GM19395 (cell line): ENCODE measurements around the gene XNDC1N.
"Not testable (repeated sequence)": the region's sequence is repeated elsewhere in the genome, so short reads cannot be mapped to it uniquely, and the experiment has no call there.

Experiments
- ATAC-seq: cut with Tn5 transposase; IDR thresholded peaks from one replicate; pipeline ENCODE4 v1.9.1; 2021; ENCODE audit warnings: mild to moderate bottlenecking, moderate library complexity; ENCODE audit not compliant: unreplicated experiment

Gene XNDC1N

DNA sequence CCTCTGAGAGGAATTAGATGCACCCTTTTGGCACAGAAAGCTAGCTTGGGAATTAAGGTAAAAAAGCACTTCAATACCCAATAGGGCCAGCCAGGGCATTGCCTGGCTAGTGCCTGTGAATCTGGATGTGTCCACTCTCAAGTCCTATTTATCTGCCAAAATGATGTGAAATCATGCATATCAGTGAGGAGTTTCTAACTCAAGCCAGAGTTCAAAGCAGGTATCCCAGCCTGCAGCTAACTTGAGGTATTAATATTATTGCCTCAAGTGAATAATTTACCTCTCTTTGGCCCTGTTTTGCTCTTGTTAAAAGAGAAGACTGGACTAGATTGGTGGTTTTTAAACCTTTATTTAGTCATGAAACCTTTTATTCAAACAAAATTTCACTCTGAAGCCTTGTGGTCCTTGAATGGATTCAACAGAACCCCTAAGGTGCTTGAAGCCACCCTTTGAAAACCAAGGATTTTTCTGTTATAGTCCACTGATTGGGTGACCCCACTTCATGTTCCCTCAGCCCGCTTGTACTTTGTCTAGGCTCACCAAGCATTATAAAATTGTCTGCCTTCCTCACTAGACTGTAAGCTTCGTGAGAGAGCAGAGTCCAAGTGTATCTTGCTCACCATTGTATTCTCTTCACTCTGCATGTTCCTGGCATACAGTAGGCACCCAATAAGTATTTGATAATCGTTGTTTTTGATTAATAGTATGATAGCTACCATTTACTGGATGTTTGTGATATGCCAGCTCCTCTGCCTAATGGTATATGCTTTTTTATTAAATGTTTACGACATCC, 4.9 kb upstream of the XNDC1N start:
- no peak for ATAC-seq

DNA sequence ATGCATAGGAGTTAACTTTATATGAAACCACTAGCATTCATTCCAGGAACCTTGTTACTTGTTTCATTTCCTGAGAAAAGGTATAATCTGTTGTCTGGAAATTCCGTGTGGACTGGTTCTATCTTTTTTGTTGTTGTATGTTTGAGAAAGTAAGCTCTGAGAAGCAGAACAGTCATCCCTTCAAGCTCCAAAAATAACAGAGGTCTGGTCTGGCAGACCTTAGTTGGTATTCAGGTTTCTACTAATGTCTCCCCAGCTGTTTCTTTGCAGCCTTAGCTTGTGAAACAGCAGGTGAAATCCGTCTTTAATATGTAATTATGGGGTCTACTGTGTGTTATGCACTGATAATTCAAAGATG, 2.8 kb upstream of the XNDC1N start:
- ATAC-seq, result no peak

DNA sequence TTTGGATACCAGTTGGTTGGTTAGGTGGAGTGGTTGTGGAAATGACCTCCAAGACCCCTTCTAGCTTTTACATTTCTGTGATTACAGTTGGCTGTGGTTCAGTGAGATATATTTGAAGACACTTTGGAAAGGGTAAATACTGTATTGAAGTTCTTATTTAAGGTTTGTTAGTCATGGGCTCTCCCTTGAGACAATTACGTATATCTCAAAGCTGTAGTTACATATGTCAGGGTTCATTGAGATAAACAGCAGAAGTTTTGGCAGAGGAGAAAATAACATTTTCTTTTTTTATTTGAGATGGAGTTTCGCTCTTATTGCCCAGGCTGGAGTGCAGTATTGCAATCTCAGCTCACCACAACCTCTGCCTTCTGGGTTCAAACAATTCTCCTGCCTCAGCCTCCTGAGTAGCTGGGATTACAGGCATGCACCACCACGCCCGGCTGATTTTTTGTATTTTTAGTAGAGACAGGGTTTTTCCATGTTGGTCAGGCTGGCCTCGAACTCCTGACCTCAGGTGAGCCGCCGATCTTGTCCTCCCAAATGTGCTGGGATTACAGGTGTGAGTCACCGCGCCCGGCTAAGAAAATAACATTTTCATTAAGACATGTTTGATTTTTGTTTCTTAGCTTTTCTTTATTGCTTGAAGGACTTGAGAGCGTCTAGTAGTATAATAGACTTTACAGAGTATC, 2.3 kb upstream of the XNDC1N start:
- ATAC-seq, result no peak

DNA sequence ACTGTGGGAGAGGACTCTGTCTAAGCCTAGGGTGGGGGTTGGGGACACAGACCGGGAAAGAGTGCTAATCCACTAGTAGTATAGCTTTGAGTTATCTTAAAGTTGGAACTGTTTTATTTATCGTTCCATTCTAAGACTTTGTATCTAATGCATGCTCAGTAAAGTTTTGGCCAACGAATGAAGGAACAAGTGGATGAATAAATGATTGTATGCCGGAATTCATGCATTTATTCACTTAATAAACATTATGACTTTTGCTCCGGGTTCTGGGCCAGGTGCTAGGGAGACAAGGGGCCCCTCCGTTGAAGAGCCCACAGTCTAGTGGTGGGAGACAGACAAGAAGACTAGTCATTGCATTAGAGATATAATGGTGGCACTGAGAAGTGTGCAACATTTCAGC, 1.1 kb upstream of the XNDC1N start:
- no peak for ATAC-seq

DNA sequence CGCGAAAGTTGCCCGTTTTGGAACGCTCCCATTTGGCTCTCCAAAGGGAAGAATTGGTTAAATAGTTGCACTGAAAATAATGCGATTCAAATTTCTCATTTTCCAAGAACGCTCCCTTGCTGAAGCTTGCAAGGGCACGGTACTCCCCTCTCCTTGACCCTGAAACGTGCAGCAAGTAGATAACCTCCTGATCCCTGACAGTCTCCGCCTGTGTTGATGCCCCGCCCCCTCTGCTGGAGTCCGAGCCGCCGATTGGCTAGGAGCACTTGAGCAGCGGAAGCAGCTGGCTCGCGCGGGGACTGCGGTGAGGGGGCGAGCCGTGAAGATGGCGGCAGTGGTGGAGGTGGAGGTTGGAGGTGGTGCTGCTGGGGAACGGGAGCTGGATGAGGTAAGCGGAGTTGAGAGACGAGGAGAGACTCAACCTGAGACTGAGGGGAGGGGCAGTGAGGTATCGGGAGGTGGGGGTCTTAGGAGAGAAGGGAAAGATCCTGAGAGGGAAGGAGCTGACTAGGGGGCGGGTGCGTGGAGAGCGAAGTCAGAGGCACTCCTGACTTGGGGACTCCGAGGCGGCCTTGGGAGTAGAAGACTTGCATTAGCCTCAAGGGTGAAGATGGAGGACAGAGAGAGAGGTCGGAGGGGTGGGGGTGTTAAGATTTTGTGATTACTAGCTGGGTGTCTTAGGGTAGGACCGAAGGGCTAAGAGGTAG, 496 bp upstream of the XNDC1N start, which contains the start of gene RNF121:
TSS of gene RNF121 (plus strand) at position 310 of the 707 bp plus-strand sequence. CDS start at position 326, 16 bp downstream.
- peak; percentile 85 for ATAC-seq

DNA sequence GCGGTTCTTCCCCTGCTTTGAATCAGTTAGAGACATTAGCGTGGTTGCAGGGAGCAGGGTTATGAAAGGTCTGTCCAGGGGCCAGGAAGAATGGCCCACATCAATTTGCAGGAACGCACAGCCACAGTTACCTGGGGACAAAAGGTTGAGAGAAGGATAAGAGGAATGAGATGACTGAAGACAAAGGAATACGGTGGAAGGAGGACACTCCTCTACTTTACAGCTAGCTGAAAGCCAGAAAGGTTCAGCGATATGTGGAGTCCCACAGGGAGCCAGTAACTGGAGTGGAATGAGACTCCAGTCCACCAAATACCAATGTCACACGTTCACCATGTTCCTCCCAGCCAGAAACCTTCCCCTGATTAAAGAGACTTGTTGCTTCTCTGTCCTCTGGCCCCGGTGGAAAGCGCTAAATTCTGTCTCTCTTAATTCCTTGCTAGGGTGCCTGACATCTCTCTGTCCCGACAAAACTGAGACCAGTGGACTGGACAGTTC, 10.7 kb downstream of the XNDC1N start:
- no peak for ATAC-seq

DNA sequence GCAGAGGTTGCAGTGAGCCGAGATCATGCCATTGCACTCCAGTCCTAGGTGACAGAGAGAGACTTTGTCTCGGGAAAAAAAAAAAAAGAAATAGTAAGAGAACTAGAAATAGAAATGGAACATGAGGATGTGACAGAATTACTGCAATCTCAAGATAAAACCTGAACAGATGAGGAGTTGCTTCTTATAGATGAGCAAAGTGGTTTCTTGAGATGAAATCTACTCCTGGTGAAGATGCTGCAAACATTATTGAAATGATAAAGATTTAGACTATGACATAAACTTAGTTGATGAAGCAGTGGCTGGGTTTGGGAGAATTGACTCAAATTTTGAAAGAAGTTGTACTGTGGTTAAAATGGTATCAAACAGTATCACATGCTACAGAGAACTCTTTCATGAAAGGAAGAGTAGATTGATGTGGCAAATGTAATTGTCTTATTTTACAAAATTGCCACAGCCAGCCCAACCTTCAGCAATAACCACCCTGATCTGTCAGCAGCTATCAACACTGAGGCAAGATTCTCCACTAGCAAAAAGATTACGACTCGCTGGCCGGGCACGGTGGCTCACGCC, 13.7 kb downstream of the XNDC1N start:
- no peak for ATAC-seq

DNA sequence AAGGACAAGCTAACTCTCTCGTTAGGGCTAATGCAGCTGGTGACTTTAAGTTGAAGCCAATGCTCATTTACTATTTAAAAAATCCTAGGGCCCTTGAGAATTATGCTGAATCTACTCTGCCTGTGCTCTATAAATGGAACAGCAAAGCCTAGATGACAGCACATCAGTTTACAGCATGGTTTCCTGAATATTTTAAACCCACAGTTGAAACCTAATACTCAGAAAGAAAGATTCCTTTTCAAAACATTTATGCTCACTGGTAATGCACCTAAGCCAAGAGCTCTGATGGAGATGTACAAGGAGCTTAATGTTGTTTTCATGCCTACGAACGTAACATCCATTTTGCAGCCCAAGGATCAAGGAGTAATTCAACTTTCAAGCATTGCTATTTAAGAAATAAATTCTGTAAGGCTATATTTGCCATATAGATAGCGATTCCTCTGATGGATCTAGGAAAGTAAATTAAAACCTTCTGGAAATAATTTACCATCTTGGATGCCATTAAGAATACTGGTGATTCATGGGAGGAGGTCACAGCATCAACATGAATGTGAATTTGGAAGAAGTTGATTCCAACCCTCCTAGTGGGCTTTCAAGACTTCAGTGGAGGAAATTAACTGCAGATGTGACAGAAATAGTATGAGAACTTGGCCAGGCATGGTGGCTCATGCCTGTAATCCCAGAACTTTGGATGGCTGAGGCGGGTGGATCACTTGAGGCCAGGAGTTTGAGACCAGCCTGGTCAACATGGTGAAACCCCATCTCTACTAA, 14.5 kb downstream of the XNDC1N start:
- no peak for ATAC-seq

DNA sequence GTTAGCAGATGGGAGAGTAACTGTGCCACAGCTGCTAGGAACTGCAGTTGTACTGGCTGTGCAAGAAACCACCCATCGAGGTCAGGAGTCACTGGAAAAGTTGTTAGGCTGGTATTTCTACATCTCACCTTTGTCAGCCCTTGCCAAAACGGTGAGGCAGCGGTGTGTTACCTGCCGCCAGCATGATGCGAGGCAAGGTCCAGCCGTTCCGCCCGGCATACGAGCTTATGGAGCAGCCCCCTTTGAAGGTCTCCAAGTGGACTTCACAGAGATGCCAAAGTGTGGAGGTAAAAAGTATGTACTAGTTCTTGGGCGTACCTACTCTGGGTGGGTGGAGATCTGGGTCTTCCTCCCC, 16.4 kb downstream of the XNDC1N start:
- not testable (repeated sequence) for ATAC-seq

DNA sequence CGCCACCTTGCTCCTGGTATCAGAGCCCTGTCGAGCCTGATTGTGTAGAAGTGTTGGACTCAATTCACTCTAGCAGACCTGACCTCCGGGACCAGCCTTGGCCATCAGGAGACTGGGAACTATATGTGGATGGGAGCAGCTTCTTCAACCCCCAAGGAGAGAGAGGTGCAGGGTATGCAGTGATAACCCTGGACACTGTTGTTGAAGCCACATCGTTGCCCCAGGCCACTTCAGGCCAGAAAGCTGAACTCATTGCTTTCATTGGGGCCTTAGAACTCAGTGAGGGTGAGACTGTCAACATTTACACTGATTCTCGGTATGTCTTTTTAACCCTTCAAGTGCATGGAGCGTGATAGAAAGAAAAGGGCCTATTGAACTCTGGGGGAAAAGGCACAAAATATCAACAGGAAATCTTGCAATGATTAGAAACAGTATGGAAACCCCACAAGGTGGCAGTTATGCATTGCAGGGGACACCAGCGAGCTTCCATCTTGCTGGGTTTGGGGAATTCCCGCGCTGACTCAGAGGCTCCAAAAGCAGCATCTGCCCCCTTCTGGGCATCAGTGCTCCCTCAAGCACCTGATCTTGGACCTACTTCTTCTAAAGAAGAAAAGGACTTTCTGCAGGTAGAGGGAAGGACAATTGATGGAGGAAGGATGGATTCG, 16.9 kb downstream of the XNDC1N start:
- not testable (repeated sequence) for ATAC-seq

DNA sequence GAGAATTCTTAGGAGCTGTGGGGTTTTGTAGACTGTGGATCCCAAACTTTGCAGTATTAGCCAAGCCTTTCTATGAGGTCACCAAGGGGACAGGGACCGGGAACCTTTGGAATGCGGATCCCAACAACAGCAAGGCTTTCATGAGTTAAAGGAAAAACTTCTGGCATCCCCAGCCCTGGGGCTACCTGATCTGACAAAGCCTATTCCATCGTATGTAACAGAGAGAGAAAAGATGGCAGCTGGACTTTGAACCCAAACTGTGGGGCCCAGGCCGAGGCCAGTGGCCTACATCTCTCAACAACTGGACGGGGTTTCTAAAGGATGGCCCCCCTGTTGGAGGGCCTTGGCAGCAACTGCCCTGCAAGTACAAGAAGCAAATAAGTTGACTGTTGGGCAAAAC, 17.6 kb downstream of the XNDC1N start:
- not testable (repeated sequence) for ATAC-seq

DNA sequence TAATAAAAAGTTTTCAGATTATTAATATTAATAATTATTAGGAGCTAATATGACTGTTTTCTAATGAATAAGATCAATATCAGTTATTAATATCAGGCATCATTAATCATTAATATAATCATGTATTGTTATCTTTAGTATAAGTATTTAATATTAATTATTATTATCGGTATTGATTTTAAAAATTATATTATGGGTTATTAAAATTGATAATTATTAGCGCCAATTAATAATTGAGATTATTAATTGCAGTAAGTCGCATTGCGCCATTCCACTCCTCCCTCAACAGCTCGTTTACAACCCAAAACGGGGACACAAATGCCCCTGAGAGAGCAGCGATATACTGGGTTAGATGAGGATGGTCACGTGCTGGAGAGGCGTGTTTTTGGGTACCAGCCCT, 20.2 kb downstream of the XNDC1N start:
- ATAC-seq, result no peak

DNA sequence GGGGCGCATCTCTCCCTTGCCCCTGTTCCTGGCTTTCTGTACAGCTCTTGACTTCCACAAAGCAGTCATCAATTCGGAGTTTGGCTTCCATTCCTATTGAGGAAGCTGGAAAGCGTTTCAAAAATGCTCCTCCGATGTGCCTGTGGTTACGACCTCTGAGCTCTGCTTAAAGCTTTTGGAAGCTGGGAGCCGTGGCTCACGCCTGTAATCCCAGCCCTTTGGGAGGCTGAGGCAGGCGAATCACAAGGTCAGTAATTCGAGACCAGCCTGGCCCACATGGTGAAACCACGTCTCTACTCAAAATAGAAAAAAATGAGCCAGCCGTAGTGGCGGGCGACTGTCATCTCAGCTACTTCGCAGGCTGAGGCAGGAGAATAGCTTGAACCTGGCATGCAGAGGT, 27.3 kb downstream of the XNDC1N start:
- not testable (repeated sequence) for ATAC-seq

DNA sequence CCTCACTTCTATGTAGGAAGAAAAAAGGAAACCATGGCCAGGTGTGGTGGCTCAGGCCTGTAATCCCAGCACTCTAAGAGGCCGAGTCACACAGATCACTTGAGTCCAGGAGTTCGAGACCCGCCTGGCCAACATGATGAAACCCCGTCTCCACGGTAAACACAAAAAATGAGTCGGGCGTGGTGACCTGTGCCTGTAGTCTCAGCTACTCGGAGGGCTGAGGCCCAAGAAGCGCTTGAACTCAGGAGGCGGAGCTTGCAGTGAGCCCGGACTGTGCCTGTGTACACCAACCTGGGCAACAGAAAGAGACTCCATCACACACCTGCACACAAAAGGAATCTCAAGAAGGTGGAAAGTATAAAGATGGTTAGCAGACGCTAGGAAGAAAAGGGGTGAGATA, 32.4 kb downstream of the XNDC1N start:
- ATAC-seq, result no peak

DNA sequence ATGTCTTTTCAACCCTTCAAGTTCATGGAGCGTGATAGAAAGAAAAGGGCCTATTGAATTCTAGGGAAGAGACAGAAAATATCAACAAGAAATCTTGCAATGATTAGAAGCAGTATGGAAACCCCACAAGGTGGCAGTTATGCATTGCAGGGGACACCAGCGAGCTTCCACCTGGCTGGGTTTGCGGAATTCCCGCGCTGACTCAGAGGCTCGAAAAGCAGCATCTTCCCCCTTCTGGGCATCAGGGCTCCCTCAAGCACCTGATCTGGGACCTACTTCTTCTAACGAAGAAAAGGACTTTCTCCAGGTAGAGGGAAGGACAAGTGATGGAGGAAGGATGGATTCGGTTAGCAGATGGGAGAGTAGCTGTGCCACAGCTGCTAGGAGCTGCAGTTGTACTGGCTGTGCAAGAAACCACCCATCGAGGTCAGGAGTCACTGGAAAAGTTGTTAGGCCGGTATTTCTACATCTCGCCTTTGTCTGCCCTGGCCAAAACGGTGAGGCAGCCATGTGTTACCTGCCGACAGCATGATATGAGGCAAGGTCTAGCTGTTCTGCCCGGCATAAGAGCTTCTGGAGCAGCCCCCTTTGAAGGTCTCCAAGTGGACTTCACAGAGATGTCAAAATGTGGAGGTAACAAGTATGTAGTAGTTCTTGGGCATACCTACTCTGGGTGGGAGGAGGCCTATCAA, 39.1 kb downstream of the XNDC1N start:
- not testable (repeated sequence) for ATAC-seq

DNA sequence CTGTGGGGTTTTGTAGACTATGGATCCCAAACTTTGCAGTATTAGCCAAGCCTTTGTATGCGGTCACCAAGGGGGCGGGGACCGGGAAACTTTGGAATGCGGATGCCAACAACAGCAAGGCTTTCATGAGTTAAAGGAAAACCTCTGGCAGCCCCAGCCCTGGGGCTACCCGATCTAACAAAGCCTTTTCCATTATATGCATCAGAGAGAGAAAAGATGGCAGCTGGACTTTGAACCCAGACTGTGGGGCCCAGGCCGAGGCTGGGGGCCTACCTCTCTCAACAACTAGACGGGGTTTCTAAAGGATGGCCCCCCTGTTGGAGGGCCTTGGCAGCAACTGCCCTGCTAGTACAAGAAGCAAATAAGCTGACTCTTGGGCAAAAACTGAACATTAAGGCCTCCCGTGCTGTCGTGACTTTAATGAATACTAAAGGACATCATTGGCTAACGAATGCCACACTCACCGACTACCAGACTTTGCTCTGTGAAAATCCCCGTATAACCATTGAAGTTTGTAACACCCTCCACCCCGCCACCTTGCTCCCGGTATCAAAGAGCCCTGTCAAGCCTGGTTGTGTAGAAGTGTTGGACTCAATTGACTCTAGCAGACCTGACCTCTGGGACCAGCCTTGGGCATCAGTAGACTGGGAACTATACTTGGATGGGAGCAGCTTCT, 39.9 kb downstream of the XNDC1N start:
- ATAC-seq, result not testable (repeated sequence)

DNA sequence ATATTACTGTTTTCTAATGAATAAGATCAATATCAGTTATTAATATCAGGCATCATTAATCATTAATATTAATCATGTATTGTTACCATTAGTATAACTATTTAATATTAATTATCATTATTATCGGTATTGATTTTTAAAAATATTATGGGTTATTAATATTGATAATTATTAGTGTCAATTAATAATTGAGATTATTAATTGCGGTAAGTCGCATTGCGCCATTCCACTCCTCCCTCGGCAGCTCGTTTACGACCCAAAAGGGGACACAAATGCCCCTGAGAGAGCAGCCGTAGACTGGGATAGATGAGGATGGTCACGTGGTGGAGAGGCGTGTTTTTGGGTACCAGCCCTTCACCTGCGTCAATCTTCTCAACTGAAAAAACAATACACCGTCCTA, 42.6 kb downstream of the XNDC1N start:
- not testable (repeated sequence) for ATAC-seq
